GM21515 (cell line): ENCODE measurements around the gene SUCLA2.

Experiments used
- ATAC-seq: cut with Tn5 transposase; IDR thresholded peaks from one replicate; pipeline ENCODE4 v1.9.1; 2021; ENCODE audit not compliant: unreplicated experiment

The SUCLA2 gene

GRCh38 chr13:47904241-47904640 is 96.8 kb downstream of the SUCLA2 start:
- no peak for ATAC-seq

GRCh38 chr13:47903836-47904235 is 97.2 kb downstream of the SUCLA2 start:
- ATAC-seq = no peak

GRCh38 chr13:47901441-47901840 is 99.6 kb downstream of the SUCLA2 start:
- ATAC-seq = no peak

GRCh38 chr13:47898080-47898479 is 103.0 kb downstream of the SUCLA2 start:
- no peak for ATAC-seq

GRCh38 chr13:47897411-47898050 is 103.5 kb downstream of the SUCLA2 start:
- no peak for ATAC-seq

GRCh38 chr13:47896546-47896945 is 104.5 kb downstream of the SUCLA2 start:
- no peak for ATAC-seq

- no peak for ATAC-seq
Measured at GRCh38 chr13:47896111-47896510, 105.0 kb downstream of the SUCLA2 start.

GRCh38 chr13:47893527-47893926 is 107.5 kb downstream of the SUCLA2 start:
- ATAC-seq = no peak
